ENCODE measurements around the gene OR4K2. TPM values are rescaled to one million over a fixed set of nuclear protein-coding genes. Genes with fewer than 3 reads are reported as not detected.
"Not testable (repeated sequence)": the region's sequence is repeated elsewhere in the genome, so short reads cannot be mapped to it uniquely, and the experiment has no call there.

The OR4K2 gene, protein sequence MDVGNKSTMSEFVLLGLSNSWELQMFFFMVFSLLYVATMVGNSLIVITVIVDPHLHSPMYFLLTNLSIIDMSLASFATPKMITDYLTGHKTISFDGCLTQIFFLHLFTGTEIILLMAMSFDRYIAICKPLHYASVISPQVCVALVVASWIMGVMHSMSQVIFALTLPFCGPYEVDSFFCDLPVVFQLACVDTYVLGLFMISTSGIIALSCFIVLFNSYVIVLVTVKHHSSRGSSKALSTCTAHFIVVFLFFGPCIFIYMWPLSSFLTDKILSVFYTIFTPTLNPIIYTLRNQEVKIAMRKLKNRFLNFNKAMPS
- total RNA-seq (2014; rRNA removed; shearing (Covaris generic)) = not detected in 2 replicates
- not detected in 2 replicates for total RNA-seq (2022)
- Bru-seq, nascent RNA = not detected
- BruChase-seq, experiment 1, labeled RNA remaining after a 6-hour chase = not detected
- not detected for BruChase-seq, experiment 2, labeled RNA remaining after a 2-hour chase
- long read RNA-seq = 0 reads

DNA sequence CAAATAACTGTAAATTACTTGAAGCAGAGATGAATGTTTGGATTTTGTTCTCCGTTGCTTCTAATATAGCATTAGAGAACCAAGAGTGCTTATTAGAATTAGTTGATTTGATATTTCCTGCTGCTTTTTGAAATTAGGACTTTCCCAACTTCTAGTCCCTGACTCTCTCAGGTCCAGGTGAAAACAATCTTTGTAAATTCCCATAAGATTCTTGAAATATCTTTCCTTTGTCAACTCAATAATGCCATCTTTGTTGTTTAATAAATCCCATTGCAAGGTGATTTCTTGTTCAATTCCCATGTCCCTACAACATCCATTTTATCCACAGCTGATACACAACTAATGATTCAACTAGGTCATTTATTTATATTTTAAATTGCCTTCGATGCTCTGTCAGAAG, at the start of gene OR4K2:
Gene OR4K2, plus strand, starts transcription at position 301 of the 400 bp plus-strand sequence. CDS start 1,126 bp downstream, outside the sequence.
- no peak for DNase-seq (ENCODE audit: low spot score)
- Histone ChIP-seq H3K4me1 (ENCODE audit: insufficient read depth, low read length, poor library complexity, severe bottlenecking) (no peaks in the 10 kb centered on the region), H3K27ac (ENCODE audit: low read depth, low read length, poor library complexity, severe bottlenecking) (no peak within 1 kb of the TSS), H3K9me3 (ENCODE audit: low read length) (0 out of 2 replicates have a peak, but pooled peaks cover 5% of the 10 kb centered on the region), H2AFZ (ENCODE audit: low read length) (no peak within 1 kb of the TSS), H3K36me3 (ENCODE audit: insufficient read depth, low read length) (no peaks in the 10 kb centered on the region), H3K9me2 (ENCODE audit: insufficient read depth, low read length) (no peaks in the 10 kb centered on the region), H3K79me2 (ENCODE audit: insufficient read depth, low read depth, low read length) (no peaks in the 10 kb centered on the region), H3K4me2 (ENCODE audit: low read length) (no peak within 1 kb of the TSS), H4K20me1 (ENCODE audit: insufficient read depth, low read length) (no peaks in the 10 kb centered on the region), H3K4me3 (ENCODE audit: low read depth, low read length, poor library complexity, severe bottlenecking) (no peak within 1 kb of the TSS)
- ChIA-PET POLR2A (interaction anchor here (0.5 kb wide), 1 partner anchor 650 kb away, joined by 4 read pairs; no protein-coding TSS in a partner anchor), CTCF (ENCODE audit: unreplicated experiment) (no interaction called here)
- intact Hi-C loops (cut with micrococcal nuclease; ENCODE audit: unreplicated experiment) = no loop called here
- TF ChIP-seq EZH2phosphoT487 (IDR thresholded peaks at IDR 0.05; ENCODE audit: borderline replicate concordance, low read depth, low read length) = no peak
- TF ChIP-seq, protein P1, sequence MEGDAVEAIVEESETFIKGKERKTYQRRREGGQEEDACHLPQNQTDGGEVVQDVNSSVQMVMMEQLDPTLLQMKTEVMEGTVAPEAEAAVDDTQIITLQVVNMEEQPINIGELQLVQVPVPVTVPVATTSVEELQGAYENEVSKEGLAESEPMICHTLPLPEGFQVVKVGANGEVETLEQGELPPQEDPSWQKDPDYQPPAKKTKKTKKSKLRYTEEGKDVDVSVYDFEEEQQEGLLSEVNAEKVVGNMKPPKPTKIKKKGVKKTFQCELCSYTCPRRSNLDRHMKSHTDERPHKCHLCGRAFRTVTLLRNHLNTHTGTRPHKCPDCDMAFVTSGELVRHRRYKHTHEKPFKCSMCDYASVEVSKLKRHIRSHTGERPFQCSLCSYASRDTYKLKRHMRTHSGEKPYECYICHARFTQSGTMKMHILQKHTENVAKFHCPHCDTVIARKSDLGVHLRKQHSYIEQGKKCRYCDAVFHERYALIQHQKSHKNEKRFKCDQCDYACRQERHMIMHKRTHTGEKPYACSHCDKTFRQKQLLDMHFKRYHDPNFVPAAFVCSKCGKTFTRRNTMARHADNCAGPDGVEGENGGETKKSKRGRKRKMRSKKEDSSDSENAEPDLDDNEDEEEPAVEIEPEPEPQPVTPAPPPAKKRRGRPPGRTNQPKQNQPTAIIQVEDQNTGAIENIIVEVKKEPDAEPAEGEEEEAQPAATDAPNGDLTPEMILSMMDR (conservative IDR thresholded peaks at IDR 0.05; ENCODE audit: low read length) = no peak
- no TSS peak for BruUV-seq (replicated peaks)

DNA sequence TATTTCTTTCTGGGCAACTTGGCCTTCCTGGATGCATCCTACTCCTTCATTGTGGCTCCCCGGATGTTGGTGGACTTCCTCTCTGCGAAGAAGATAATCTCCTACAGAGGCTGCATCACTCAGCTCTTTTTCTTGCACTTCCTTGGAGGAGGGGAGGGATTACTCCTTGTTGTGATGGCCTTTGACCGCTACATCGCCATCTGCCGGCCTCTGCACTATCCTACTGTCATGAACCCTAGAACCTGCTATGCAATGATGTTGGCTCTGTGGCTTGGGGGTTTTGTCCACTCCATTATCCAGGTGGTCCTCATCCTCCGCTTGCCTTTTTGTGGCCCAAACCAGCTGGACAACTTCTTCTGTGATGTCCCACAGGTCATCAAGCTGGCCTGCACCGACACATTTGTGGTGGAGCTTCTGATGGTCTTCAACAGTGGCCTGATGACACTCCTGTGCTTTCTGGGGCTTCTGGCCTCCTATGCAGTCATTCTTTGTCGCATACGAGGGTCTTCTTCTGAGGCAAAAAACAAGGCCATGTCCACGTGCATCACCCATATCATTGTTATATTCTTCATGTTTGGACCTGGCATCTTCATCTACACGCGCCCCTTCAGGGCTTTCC, 47.2 kb upstream of the OR4K2 start:
- H3K9me3 ChIP-seq (ENCODE audit: low read length); BruUV-seq (replicated peaks); H3K36me3 ChIP-seq (ENCODE audit: insufficient read depth, low read length); H3K4me1 ChIP-seq (ENCODE audit: insufficient read depth, low read length, poor library complexity, severe bottlenecking); H2AFZ ChIP-seq (ENCODE audit: low read length); H3K9me2 ChIP-seq (ENCODE audit: insufficient read depth, low read length); POLR2A ChIA-PET; H4K20me1 ChIP-seq (ENCODE audit: insufficient read depth, low read length); DNase-seq (ENCODE audit: low spot score); H3K4me2 ChIP-seq (ENCODE audit: low read length); H3K79me2 ChIP-seq (ENCODE audit: insufficient read depth, low read depth, low read length); H3K4me3 ChIP-seq (ENCODE audit: low read depth, low read length, poor library complexity, severe bottlenecking); H3K27ac ChIP-seq (ENCODE audit: low read depth, low read length, poor library complexity, severe bottlenecking); CTCF ChIA-PET (ENCODE audit: unreplicated experiment); intact Hi-C loops (cut with micrococcal nuclease; ENCODE audit: unreplicated experiment): not testable (repeated sequence)

DNA sequence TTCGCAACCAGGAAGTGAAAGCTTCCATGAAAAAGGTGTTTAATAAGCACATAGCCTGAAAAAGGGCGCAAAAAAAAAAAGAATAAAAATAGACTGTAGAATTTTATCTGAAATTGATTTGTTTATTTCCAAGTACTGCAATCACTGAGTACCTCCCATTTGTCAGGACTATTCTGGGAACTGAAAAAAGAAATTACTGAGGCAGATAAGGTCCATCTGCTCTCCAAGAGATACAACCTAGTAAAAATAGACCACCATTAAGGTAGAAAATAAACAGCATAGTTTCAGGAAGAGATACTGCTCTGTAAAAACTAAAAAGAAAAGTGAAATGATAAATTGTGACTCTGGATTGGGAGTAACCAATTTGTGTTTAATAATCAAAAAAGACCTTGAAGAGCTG, 46.6 kb upstream of the OR4K2 start:
- Histone ChIP-seq H3K27ac (ENCODE audit: low read depth, low read length, poor library complexity, severe bottlenecking) (no peak overlapping the region), H2AFZ (ENCODE audit: low read length) (no peak overlapping the region), H3K4me2 (ENCODE audit: low read length) (no peak overlapping the region), H3K9me3 (ENCODE audit: low read length) (peaks cover 8% of the 10 kb centered on the region; the same call in 1 of the 2 replicates), H3K4me3 (ENCODE audit: low read depth, low read length, poor library complexity, severe bottlenecking) (no peak overlapping the region), H3K4me1 (ENCODE audit: insufficient read depth, low read length, poor library complexity, severe bottlenecking) (no peaks in the 10 kb centered on the region), H3K36me3 (ENCODE audit: insufficient read depth, low read length) (no peaks in the 10 kb centered on the region), H4K20me1 (ENCODE audit: insufficient read depth, low read length) (no peaks in the 10 kb centered on the region), H3K79me2 (ENCODE audit: insufficient read depth, low read depth, low read length) (no peaks in the 10 kb centered on the region), H3K9me2 (ENCODE audit: insufficient read depth, low read length) (no peaks in the 10 kb centered on the region)
- POLR2A ChIA-PET = no interaction called here
- TF ChIP-seq EZH2phosphoT487 (IDR thresholded peaks at IDR 0.05; ENCODE audit: borderline replicate concordance, low read depth, low read length) = no peak
- TF ChIP-seq, protein P1 (conservative IDR thresholded peaks at IDR 0.05; ENCODE audit: low read length) = no peak
- DNase-seq (ENCODE audit: low spot score) = no peak
- CTCF ChIA-PET (ENCODE audit: unreplicated experiment) = no interaction called here
- intact Hi-C loops (cut with micrococcal nuclease; ENCODE audit: unreplicated experiment) = no loop called here
- BruUV-seq (replicated peaks) = no TSS peak

DNA sequence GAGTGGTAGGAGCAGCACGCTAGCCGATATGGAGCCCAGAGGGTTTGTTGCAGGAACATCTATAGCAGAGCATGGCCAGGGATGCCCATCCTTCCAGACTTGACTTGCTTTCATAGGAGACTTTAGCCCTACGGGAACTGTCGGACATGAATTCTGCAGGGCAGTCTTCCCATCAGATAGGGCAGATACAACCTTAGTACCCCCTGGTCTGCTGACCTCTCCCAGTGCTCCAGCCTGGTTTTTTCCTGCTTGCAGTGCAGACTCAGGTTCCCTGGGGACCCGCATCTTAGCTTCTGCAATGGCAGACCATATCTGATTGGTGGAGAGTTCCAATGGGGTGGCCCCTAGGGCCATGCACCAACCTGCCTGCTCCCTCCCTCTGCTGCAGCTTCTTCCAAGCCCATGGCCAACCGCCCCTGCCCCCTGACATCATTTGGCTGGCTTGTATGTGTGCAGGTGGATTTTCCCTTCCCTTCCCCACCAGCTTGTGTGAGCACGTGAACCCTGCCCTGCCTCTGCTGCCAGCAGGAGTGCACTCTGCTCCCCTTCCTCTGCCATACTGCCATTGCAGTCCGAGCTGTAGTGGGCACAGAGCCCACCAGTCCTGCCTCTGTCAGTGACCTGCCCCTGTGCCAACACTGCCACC, 40.6 kb upstream of the OR4K2 start:
- DNase-seq (ENCODE audit: low spot score); H3K36me3 ChIP-seq (ENCODE audit: insufficient read depth, low read length); CTCF ChIA-PET (ENCODE audit: unreplicated experiment); POLR2A ChIA-PET; H3K4me2 ChIP-seq (ENCODE audit: low read length); H4K20me1 ChIP-seq (ENCODE audit: insufficient read depth, low read length); H2AFZ ChIP-seq (ENCODE audit: low read length); H3K9me3 ChIP-seq (ENCODE audit: low read length); H3K9me2 ChIP-seq (ENCODE audit: insufficient read depth, low read length); intact Hi-C loops (cut with micrococcal nuclease; ENCODE audit: unreplicated experiment); H3K79me2 ChIP-seq (ENCODE audit: insufficient read depth, low read depth, low read length); H3K4me3 ChIP-seq (ENCODE audit: low read depth, low read length, poor library complexity, severe bottlenecking); BruUV-seq (replicated peaks); H3K4me1 ChIP-seq (ENCODE audit: insufficient read depth, low read length, poor library complexity, severe bottlenecking); H3K27ac ChIP-seq (ENCODE audit: low read depth, low read length, poor library complexity, severe bottlenecking): not testable (repeated sequence)

All from OCI-LY7 (cell line).